HL-60 (cell line): Measurements from ENCODE around the gene ASRGL1.

Source experiments
- DNase-seq, 2 experiments: peaks; one replicate each; pipeline ENCODE4 v3.0.0-alpha.2; 2010 to 2020; ENCODE audit warnings: low read depth in 1 of 2, low spot score in 1 of 2
- H3K27ac ChIP-seq: fragments of 250-450 bp; sonication (Bioruptor Pico); replicated peaks from 2 replicates; pipeline ENCODE4 v1.5.1; 2020; ENCODE audit warnings: mild to moderate bottlenecking, moderate library complexity
- H3K27me3 ChIP-seq: fragments of 250-450 bp; sonication (Bioruptor Pico); 2 replicates; pipeline ENCODE4 v1.5.1; 2021; ENCODE audit warnings: mild to moderate bottlenecking, moderate library complexity; ENCODE audit not compliant: insufficient read depth, poor library complexity, severe bottlenecking
- H3K4me3 ChIP-seq: replicated peaks from 2 replicates; pipeline ENCODE4 v1.5.1; 2011; ENCODE audit warnings: mild to moderate bottlenecking, control low read depth, low read length; ENCODE audit not compliant: insufficient read depth
- GABPA ChIP-seq: IDR thresholded peaks from 2 replicates; pipeline ENCODE4 v1.6.1; 2012; ENCODE audit warnings: low read depth
- POLR2AphosphoS5 ChIP-seq: IDR thresholded peaks from 2 replicates; pipeline ENCODE4 v1.6.1; 2012; ENCODE audit warnings: low read depth
- SPI1 ChIP-seq: IDR thresholded peaks from 2 replicates; pipeline ENCODE4 v1.6.1; 2012; ENCODE audit warnings: low read depth, mild to moderate bottlenecking, borderline replicate concordance
- TF ChIP-seq, protein P1 (sequence below): IDR thresholded peaks from 2 replicates; pipeline ENCODE4 v1.6.1; 2012; ENCODE audit warnings: low read depth; ENCODE audit not compliant: insufficient replicate concordance
- TF ChIP-seq, protein P2 (sequence below): IDR thresholded peaks from one replicate; pipeline ENCODE4 v1.5.1; 2011; ENCODE audit warnings: low read length, control low read depth, inconsistent platforms; ENCODE audit not compliant: insufficient read depth

The ASRGL1 gene

DNA sequence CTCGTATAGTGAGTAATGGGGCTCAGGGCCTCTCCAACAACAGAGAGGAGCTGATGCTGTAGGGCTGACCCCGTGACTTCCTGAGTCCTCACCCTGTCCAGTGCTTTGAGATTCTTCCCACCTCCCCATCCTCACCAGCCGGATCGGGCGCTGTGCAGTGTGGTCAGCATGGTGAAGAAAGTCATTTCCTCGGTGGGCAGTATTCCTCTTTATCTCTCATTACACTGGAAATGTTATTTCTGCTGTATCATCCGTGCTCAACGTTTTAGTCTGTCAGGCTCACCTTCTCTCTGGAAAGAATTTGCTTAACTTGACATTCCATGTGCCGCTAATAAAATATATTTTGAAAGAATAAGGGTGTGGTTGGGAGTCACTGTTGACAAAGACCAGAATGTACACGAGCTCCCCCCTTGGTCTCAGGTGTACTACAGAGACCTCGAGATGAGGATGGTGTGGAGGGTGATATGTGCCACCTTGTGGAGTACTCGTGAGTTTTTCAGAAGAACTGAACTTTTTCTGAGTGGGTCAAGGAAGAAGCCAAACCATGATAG is 55.9 kb downstream of the ASRGL1 start:
- no peak overlapping the region for H3K4me3 ChIP-seq
- H3K27ac ChIP-seq, result no peak overlapping the region
- no peak for TF ChIP-seq SPI1
- TF ChIP-seq GABPA, result no peak
- TF ChIP-seq, protein P1, sequence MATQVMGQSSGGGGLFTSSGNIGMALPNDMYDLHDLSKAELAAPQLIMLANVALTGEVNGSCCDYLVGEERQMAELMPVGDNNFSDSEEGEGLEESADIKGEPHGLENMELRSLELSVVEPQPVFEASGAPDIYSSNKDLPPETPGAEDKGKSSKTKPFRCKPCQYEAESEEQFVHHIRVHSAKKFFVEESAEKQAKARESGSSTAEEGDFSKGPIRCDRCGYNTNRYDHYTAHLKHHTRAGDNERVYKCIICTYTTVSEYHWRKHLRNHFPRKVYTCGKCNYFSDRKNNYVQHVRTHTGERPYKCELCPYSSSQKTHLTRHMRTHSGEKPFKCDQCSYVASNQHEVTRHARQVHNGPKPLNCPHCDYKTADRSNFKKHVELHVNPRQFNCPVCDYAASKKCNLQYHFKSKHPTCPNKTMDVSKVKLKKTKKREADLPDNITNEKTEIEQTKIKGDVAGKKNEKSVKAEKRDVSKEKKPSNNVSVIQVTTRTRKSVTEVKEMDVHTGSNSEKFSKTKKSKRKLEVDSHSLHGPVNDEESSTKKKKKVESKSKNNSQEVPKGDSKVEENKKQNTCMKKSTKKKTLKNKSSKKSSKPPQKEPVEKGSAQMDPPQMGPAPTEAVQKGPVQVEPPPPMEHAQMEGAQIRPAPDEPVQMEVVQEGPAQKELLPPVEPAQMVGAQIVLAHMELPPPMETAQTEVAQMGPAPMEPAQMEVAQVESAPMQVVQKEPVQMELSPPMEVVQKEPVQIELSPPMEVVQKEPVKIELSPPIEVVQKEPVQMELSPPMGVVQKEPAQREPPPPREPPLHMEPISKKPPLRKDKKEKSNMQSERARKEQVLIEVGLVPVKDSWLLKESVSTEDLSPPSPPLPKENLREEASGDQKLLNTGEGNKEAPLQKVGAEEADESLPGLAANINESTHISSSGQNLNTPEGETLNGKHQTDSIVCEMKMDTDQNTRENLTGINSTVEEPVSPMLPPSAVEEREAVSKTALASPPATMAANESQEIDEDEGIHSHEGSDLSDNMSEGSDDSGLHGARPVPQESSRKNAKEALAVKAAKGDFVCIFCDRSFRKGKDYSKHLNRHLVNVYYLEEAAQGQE, result no peak
- no peak for TF ChIP-seq POLR2AphosphoS5
- TF ChIP-seq, protein P2, sequence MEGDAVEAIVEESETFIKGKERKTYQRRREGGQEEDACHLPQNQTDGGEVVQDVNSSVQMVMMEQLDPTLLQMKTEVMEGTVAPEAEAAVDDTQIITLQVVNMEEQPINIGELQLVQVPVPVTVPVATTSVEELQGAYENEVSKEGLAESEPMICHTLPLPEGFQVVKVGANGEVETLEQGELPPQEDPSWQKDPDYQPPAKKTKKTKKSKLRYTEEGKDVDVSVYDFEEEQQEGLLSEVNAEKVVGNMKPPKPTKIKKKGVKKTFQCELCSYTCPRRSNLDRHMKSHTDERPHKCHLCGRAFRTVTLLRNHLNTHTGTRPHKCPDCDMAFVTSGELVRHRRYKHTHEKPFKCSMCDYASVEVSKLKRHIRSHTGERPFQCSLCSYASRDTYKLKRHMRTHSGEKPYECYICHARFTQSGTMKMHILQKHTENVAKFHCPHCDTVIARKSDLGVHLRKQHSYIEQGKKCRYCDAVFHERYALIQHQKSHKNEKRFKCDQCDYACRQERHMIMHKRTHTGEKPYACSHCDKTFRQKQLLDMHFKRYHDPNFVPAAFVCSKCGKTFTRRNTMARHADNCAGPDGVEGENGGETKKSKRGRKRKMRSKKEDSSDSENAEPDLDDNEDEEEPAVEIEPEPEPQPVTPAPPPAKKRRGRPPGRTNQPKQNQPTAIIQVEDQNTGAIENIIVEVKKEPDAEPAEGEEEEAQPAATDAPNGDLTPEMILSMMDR, result no peak
- DNase-seq, result no peak
- H3K27me3 ChIP-seq, result no peaks in the 10 kb centered on the region

DNA sequence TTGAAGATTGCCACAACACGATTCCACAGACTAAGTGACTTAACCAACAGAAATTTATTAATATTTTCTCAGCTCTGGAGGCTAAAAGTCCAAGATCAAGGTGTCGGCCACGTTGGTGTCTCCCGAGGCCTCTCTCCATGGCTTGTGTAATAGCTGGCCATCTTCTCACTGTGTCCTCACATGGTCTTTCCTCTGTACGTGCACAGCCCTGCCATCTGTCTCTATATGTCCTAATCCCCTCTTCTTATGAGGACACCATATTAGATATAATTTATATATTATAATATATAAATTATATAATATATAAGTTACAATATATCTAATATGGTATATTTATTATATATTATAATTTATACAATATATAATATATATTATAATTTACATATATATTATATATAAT is 56.5 kb downstream of the ASRGL1 start:
- no peak for DNase-seq
- TF ChIP-seq GABPA, result no peak
- TF ChIP-seq POLR2AphosphoS5, result no peak
- TF ChIP-seq, protein P2, result no peak
- H3K27ac ChIP-seq, result no peak overlapping the region
- H3K27me3 ChIP-seq, result no peaks in the 10 kb centered on the region
- no peak overlapping the region for H3K4me3 ChIP-seq

DNA sequence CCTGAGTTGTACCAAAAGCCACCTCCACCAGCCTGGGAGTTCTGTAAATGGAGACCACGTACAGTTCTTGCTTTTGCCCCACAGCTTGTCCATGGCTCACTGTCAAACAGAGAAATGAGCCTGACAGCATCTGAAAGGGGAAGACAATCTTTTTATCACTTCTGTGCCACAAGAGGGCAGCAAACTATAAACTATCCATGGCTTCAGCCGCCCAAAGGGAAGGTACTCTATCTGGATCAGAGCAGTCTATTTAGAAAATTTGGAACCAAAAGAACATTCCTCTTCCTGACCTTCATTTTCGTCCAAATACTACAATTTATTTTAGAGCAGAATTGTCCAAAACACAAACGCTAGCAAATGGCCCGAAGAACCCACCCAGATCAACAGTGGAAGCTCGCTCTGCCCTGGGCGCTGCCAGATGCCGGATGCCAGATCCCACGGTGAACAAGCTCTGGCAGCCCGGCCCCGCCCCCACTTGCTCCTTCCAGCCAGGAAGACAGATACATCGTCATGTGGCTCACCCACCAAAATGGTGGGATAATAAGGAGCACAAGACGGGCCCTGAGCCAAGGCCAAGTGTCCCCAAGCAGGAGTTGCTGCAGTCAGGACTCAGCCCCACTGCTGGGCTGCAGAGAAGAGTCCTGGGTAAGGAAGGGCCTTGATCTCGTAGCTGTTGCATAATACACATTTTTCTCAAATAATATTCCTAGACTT is 57.7 kb downstream of the ASRGL1 start:
- TF ChIP-seq POLR2AphosphoS5 (no peak), SPI1 (peak; percentile 74; the same call in 1 of the 2 replicates)
- TF ChIP-seq, protein P2, result peak; percentile 43
- DNase-seq, result peak in 1 of 2 experiments; percentile 72
- Histone ChIP-seq H3K4me3 (no peak overlapping the region), H3K27me3 (no peaks in the 10 kb centered on the region), H3K27ac (no peak overlapping the region)

DNA sequence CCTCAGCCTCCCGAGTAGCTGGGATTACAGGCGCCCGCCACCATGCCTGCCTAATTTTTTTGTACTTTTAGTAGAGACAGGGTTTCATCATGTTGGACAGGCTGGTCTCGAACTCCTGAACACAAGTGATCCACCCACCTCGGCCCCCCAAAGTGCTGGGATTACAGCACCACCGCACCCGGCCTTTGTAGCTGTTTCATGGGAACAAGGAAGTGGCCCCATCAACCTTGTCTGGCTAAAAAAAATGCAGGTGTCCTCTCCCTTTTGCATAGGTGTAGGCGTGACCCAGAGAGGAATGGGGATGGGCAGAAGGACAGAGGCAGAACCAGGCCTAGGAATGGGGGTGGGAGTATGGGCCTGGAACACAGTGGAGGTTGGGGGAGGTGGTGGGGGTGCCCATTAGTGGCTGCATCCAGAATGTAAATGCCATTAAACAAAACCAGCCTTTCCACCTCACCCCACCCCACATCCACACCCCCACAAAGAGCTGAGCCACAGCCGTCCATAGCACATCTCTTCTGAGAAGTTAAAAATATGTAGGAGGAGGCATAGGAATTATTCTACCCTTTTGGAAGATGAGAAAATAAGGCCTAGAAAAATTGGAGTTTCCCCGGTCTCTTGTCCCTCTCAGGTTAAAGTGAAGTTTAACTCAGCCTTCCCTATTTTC is 58.8 kb downstream of the ASRGL1 start:
- no peaks in the 10 kb centered on the region for H3K27me3 ChIP-seq
- H3K27ac ChIP-seq, result no peak overlapping the region

More for the DNA sequence above, 58.8 kb downstream of the ASRGL1 start:
- TF ChIP-seq, protein P2, result no peak
- TF ChIP-seq GABPA, result no peak
- TF ChIP-seq SPI1, result no peak
- TF ChIP-seq, protein P1, result no peak
- no peak for TF ChIP-seq POLR2AphosphoS5
- H3K4me3 ChIP-seq, result no peak overlapping the region
- DNase-seq, result no peak
